ENCODE results near the gene NTRK2.

Gene NTRK2

DNA sequence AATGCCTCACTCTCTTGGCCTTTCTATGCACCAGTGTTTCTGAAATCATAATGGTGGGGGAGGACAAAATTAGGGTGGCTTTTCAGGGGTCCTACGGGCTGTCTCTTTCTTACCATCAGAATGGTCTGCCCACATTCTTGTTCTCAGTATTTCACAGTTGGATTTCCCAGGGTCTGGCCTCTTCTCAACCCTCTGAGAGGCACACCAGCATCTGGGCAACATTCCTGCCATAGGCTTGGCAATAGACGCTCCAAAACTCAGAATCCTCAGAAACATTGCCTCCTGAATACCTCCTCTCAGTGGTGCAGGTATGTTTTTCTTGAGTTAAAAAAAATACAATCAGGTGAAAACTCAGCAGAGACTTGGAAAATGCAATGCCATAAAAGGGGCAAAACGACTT, 358.3 kb downstream of the NTRK2 start (continued):
- TF ChIP-seq, protein P1, sequence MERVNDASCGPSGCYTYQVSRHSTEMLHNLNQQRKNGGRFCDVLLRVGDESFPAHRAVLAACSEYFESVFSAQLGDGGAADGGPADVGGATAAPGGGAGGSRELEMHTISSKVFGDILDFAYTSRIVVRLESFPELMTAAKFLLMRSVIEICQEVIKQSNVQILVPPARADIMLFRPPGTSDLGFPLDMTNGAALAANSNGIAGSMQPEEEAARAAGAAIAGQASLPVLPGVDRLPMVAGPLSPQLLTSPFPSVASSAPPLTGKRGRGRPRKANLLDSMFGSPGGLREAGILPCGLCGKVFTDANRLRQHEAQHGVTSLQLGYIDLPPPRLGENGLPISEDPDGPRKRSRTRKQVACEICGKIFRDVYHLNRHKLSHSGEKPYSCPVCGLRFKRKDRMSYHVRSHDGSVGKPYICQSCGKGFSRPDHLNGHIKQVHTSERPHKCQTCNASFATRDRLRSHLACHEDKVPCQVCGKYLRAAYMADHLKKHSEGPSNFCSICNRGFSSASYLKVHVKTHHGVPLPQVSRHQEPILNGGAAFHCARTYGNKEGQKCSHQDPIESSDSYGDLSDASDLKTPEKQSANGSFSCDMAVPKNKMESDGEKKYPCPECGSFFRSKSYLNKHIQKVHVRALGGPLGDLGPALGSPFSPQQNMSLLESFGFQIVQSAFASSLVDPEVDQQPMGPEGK (tag by site-specific recombination; IDR thresholded peaks at IDR 0.05), result no peak

DNA sequence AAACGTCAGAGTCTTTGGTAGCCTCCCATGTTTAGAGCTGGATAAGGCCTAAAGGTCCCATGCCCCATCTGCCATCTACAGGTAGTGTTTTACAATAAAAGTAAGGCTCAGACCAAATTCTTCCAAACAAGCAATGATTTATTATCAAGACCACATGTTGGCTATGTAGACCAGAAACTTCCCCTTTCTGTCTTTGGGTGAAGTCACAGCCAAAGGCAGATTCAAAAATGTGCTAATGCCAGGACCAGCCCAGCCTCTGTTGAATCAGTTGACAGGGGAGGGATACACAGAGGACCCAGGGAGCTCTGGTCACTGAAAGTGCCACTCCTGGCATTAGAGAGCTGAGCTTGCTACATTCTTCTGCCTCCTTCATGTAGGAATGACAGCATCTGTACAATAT, 360.8 kb downstream of the NTRK2 start:
- H3K9me3 ChIP-seq (ENCODE audit: control insufficient read depth, insufficient read depth, low read depth, low read length), result no peaks in the 10 kb centered on the region
- no peaks in the 10 kb centered on the region for H3K36me3 ChIP-seq (ENCODE audit: control insufficient read depth in 2 of 2, insufficient read depth in 1 of 2, low read length in 2 of 2)
- ChIA-PET POLR2A (no interaction called here), CTCF (no interaction called here)
- TF ChIP-seq ZNF530 (tag by site-specific recombination; IDR thresholded peaks at IDR 0.05; ENCODE audit: low read depth) (no peak), KLF7 (tag by site-specific recombination; IDR thresholded peaks at IDR 0.05; ENCODE audit: borderline replicate concordance) (no peak), ZNF266 (tag by site-specific recombination; IDR thresholded peaks at IDR 0.05; ENCODE audit: low read depth) (no peak), ZNF600 (tag by site-specific recombination; IDR thresholded peaks at IDR 0.05) (no peak), ZNF654 (tag by site-specific recombination; IDR thresholded peaks at IDR 0.05; ENCODE audit: low read depth) (no peak), HOXD13 (CRISPR knock-in tag; IDR thresholded peaks at IDR 0.05; ENCODE audit: borderline replicate concordance) (no peak), ZNF555 (tag by site-specific recombination; conservative IDR thresholded peaks at IDR 0.05) (no peak), ZNF202 (tag by site-specific recombination; IDR thresholded peaks at IDR 0.05; ENCODE audit: borderline replicate concordance) (no peak), PRDM1 (tag by site-specific recombination; IDR thresholded peaks at IDR 0.05) (no peak), ZNF10 (tag by site-specific recombination; IDR thresholded peaks at IDR 0.05) (no peak)
- TF ChIP-seq, protein P2, sequence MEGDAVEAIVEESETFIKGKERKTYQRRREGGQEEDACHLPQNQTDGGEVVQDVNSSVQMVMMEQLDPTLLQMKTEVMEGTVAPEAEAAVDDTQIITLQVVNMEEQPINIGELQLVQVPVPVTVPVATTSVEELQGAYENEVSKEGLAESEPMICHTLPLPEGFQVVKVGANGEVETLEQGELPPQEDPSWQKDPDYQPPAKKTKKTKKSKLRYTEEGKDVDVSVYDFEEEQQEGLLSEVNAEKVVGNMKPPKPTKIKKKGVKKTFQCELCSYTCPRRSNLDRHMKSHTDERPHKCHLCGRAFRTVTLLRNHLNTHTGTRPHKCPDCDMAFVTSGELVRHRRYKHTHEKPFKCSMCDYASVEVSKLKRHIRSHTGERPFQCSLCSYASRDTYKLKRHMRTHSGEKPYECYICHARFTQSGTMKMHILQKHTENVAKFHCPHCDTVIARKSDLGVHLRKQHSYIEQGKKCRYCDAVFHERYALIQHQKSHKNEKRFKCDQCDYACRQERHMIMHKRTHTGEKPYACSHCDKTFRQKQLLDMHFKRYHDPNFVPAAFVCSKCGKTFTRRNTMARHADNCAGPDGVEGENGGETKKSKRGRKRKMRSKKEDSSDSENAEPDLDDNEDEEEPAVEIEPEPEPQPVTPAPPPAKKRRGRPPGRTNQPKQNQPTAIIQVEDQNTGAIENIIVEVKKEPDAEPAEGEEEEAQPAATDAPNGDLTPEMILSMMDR (tag by site-specific recombination; IDR thresholded peaks at IDR 0.05), result no peak
- no peaks in the 10 kb centered on the region for H3K4me1 ChIP-seq (ENCODE audit: control insufficient read depth, insufficient read depth, low read length)
- H3K27ac ChIP-seq (ENCODE audit: extremely low read depth, low read depth, low read length), result no peak overlapping the region
- no peak overlapping the region for H3K4me3 ChIP-seq (ENCODE audit: low read depth, low read length)

GRCh38 chr9:85036496-85036895, 367.0 kb downstream of the NTRK2 start:
- CTCF ChIA-PET, result interaction anchor here (0.5 kb wide), 1 partner anchor 176 kb away, joined by 3 read pairs; no protein-coding TSS in a partner anchor
- Histone ChIP-seq H3K9me3 (ENCODE audit: control insufficient read depth, insufficient read depth, low read depth, low read length) (no peaks in the 10 kb centered on the region), H3K36me3 (ENCODE audit: control insufficient read depth in 2 of 2, insufficient read depth in 1 of 2, low read length in 2 of 2) (no peaks in the 10 kb centered on the region), H3K4me3 (ENCODE audit: low read depth, low read length) (no peak overlapping the region), H3K27ac (ENCODE audit: extremely low read depth, low read depth, low read length) (no peak overlapping the region), H3K4me1 (ENCODE audit: control insufficient read depth, insufficient read depth, low read length) (no peaks in the 10 kb centered on the region)
- POLR2A ChIA-PET, result no interaction called here
- TF ChIP-seq ZBTB17 (tag by site-specific recombination; IDR thresholded peaks at IDR 0.05) (no peak), GLIS1 (tag by site-specific recombination; IDR thresholded peaks at IDR 0.05) (no peak), ZNF266 (tag by site-specific recombination; IDR thresholded peaks at IDR 0.05; ENCODE audit: low read depth) (no peak), TCF7L2 (IDR thresholded peaks at IDR 0.05; ENCODE audit: borderline replicate concordance, low read depth, low read length) (no peak), ZNF521 (tag by site-specific recombination; IDR thresholded peaks at IDR 0.05) (no peak)

- TF ChIP-seq ZNF324 (tag by site-specific recombination; IDR thresholded peaks at IDR 0.05) (no peak), MEIS1 (CRISPR knock-in tag; IDR thresholded peaks at IDR 0.05; ENCODE audit: borderline replicate concordance) (no peak)
- H3K27ac ChIP-seq (ENCODE audit: extremely low read depth, low read depth, low read length), result no peak overlapping the region
- CTCF ChIA-PET, result no interaction called here
- H3K4me3 ChIP-seq (ENCODE audit: low read depth, low read length), result no peak overlapping the region
- no peaks in the 10 kb centered on the region for H3K4me1 ChIP-seq (ENCODE audit: control insufficient read depth, insufficient read depth, low read length)
- H3K36me3 ChIP-seq (ENCODE audit: control insufficient read depth in 2 of 2, insufficient read depth in 1 of 2, low read length in 2 of 2), result no peaks in the 10 kb centered on the region
- H3K9me3 ChIP-seq (ENCODE audit: control insufficient read depth, insufficient read depth, low read depth, low read length), result no peaks in the 10 kb centered on the region
- POLR2A ChIA-PET, result interaction anchor here (0.7 kb wide), 1 partner anchor 153 kb away, joined by 4 read pairs; no protein-coding TSS in a partner anchor
These were observed 368.5 kb downstream of the NTRK2 start for GRCh38 chr9:85038061-85038460.

Measured in HEK293 (cell line).